Muscle of leg (tissue), 11 donors: ENCODE results near the gene FANCM. TPM values are rescaled to one million over a fixed set of nuclear protein-coding genes. Genes with fewer than 3 reads are reported as not detected.

ENCODE experiments used
- DNase-seq: peaks from one replicate; pipeline ENCODE4 v3.0.0; 2013
- H3K27ac ChIP-seq: one replicate; pipeline ENCODE4 v1.5.1; 2013; ENCODE audit warnings: mild to moderate bottlenecking, low read length, control low read depth
- H3K27me3 ChIP-seq: one replicate; pipeline ENCODE4 v1.6.1; 2013; ENCODE audit warnings: low read length; ENCODE audit not compliant: control insufficient read depth, insufficient read depth
- H3K36me3 ChIP-seq: one replicate; pipeline ENCODE4 v1.6.1; 2013; ENCODE audit warnings: low read length; ENCODE audit not compliant: control insufficient read depth, insufficient read depth
- H3K4me1 ChIP-seq: one replicate; pipeline ENCODE4 v1.6.1; 2013; ENCODE audit warnings: low read length; ENCODE audit not compliant: control insufficient read depth, insufficient read depth
- H3K4me3 ChIP-seq: one replicate; pipeline ENCODE4 v1.5.1; 2013; ENCODE audit warnings: low read length, control low read depth
- H3K9me3 ChIP-seq: replicated peaks from 2 replicates; pipeline ENCODE4 v1.6.1; 2013; ENCODE audit warnings: low read depth, low read length; ENCODE audit not compliant: control insufficient read depth
- WGBS: methylation state at CpG from one replicate; pipeline ENCODE4 v1.1.5; 2013; ENCODE audit warnings: missing lambda C conversion rate; ENCODE audit not compliant: insufficient coverage; 5-methylcytosine and 5-hydroxymethylcytosine counted together
- polyA plus RNA-seq, 8 donors: library from polyadenylated mRNA; unstranded; fragments of 120-200 nt; gene quantifications; one replicate each; pipeline versions ENCODE4 v1.2.1 to v1.2.3, GENCODE V29; 2013; ENCODE audit warnings: inconsistent platforms in 1 of 8, low replicate concordance in 1 of 8; ENCODE audit not compliant: insufficient read length in 8 of 8, insufficient read depth in 1 of 8
- total RNA-seq: library from RNA; stranded (reverse); fragments of 120-200 nt; gene quantifications from one replicate; pipeline ENCODE4 v1.2.4, GENCODE V29; 2013

Gene FANCM
- total and polyA plus RNA-seq, 9 donors: 5.5 to 8.5 (median 7.5) TPM

GRCh38 chr14:45114327-45114726 is 21.4 kb upstream of the FANCM start:
- Histone ChIP-seq H3K27me3 (no peaks in the 10 kb centered on the region), H3K9me3 (no peaks in the 10 kb centered on the region), H3K36me3 (peaks cover 39% of the 10 kb centered on the region), H3K4me3 (no peak overlapping the region), H3K27ac (no peak overlapping the region), H3K4me1 (no peaks in the 10 kb centered on the region)
- WGBS: no CpG with 5 or more reads among the region's 3 CpGs
- no peak for DNase-seq

GRCh38 chr14:45118594-45118993 is 17.1 kb upstream of the FANCM start:
- WGBS: 93% methylated on average over 3 of the region's 6 CpGs

GRCh38 chr14:45120096-45120495 is 15.6 kb upstream of the FANCM start:
- no peak overlapping the region for H3K4me3 ChIP-seq
- H3K9me3 ChIP-seq: no peaks in the 10 kb centered on the region
- DNase-seq: no peak
- H3K27me3 ChIP-seq: no peaks in the 10 kb centered on the region
- H3K27ac ChIP-seq: no peak overlapping the region
- H3K4me1 ChIP-seq: no peaks in the 10 kb centered on the region
- no CpG with 5 or more reads among the region's 1 CpG for WGBS
- H3K36me3 ChIP-seq: peaks cover 40% of the 10 kb centered on the region

More at GRCh38 chr14:45118594-45118993, 17.1 kb upstream of the FANCM start:
- Histone ChIP-seq H3K27me3 (no peaks in the 10 kb centered on the region), H3K9me3 (no peaks in the 10 kb centered on the region), H3K36me3 (peaks cover 32% of the 10 kb centered on the region), H3K4me1 (no peaks in the 10 kb centered on the region), H3K4me3 (no peak overlapping the region), H3K27ac (no peak overlapping the region)
- no peak for DNase-seq

GRCh38 chr14:45123271-45123670 is 12.5 kb upstream of the FANCM start:
- no peak overlapping the region for H3K4me3 ChIP-seq
- H3K9me3 ChIP-seq: no peaks in the 10 kb centered on the region
- H3K4me1 ChIP-seq: no peaks in the 10 kb centered on the region
- no peaks in the 10 kb centered on the region for H3K27me3 ChIP-seq
- H3K36me3 ChIP-seq: peaks cover 41% of the 10 kb centered on the region
- H3K27ac ChIP-seq: no peak overlapping the region
- DNase-seq: no peak
- no CpG with 5 or more reads among the region's 3 CpGs for WGBS

GRCh38 chr14:45125754-45126153 is 10.0 kb upstream of the FANCM start:
- H3K27ac ChIP-seq: no peak overlapping the region
- no peak overlapping the region for H3K4me3 ChIP-seq
- peaks cover 35% of the 10 kb centered on the region for H3K36me3 ChIP-seq
- no peaks in the 10 kb centered on the region for H3K27me3 ChIP-seq
- no peak for DNase-seq
- H3K9me3 ChIP-seq: no peaks in the 10 kb centered on the region
- 100% methylated on average over 2 of the region's 2 CpGs for WGBS
- H3K4me1 ChIP-seq: no peaks in the 10 kb centered on the region

GRCh38 chr14:45128963-45129629 is 6.6 kb upstream of the FANCM start:
- no peaks in the 10 kb centered on the region for H3K27me3 ChIP-seq
- H3K9me3 ChIP-seq: no peaks in the 10 kb centered on the region
- no CpG with 5 or more reads among the region's 1 CpG for WGBS
- peaks cover 22% of the 10 kb centered on the region for H3K36me3 ChIP-seq
- H3K4me3 ChIP-seq: no peak overlapping the region
- peak; percentile 43 for DNase-seq
- H3K4me1 ChIP-seq: no peaks in the 10 kb centered on the region
- H3K27ac ChIP-seq: no peak overlapping the region

GRCh38 chr14:45133683-45134050 is 2.1 kb upstream of the FANCM start:
- no peaks in the 10 kb centered on the region for H3K36me3 ChIP-seq
- H3K9me3 ChIP-seq: no peaks in the 10 kb centered on the region
- peak overlapping the region; percentile 97 for H3K27ac ChIP-seq
- peak overlapping the region; percentile 82 for H3K4me3 ChIP-seq
- DNase-seq: no peak
- no peaks in the 10 kb centered on the region for H3K27me3 ChIP-seq
- 0% methylated on average over 6 of the region's 9 CpGs for WGBS
- H3K4me1 ChIP-seq: peaks cover 3% of the 10 kb centered on the region

- Histone ChIP-seq H3K4me1 (peaks cover 3% of the 10 kb centered on the region), H3K36me3 (no peaks in the 10 kb centered on the region)
- under 1% methylated on average over 37 of the region's 53 CpGs for WGBS
These were observed 1.4 kb upstream of the FANCM start, which contains the start of gene FKBP3 for GRCh38 chr14:45134051-45134958. FKBP3 (minus strand) TSS chr14:45134481; CDS start chr14:45134456, 25 bp downstream.

GRCh38 chr14:45135156-45135555 is 574 bp upstream of the FANCM start:
- peak overlapping the region; percentile 98 for H3K27ac ChIP-seq
- H3K36me3 ChIP-seq: no peaks in the 10 kb centered on the region

More at GRCh38 chr14:45134051-45134958, 1.4 kb upstream of the FANCM start, which contains the start of gene FKBP3:
- no peaks in the 10 kb centered on the region for H3K9me3 ChIP-seq
- H3K27ac ChIP-seq: peak within 1 kb of the TSS; percentile 98
- H3K4me3 ChIP-seq: peak within 1 kb of the TSS; percentile 82
- peak; percentile 100 for DNase-seq
- no peaks in the 10 kb centered on the region for H3K27me3 ChIP-seq

GRCh38 chr14:45136399-45136798 is 669 bp downstream of the FANCM start:
- Histone ChIP-seq H3K9me3 (no peaks in the 10 kb centered on the region), H3K4me3 (peak overlapping the region; percentile 57), H3K27ac (peak overlapping the region; percentile 67), H3K27me3 (no peaks in the 10 kb centered on the region), H3K36me3 (no peaks in the 10 kb centered on the region), H3K4me1 (peaks cover 3% of the 10 kb centered on the region)
- DNase-seq: no peak
- 0% methylated on average over 4 of the region's 7 CpGs for WGBS

More at GRCh38 chr14:45135156-45135555, 574 bp upstream of the FANCM start:
- peak overlapping the region; percentile 57 for H3K4me3 ChIP-seq
- no peaks in the 10 kb centered on the region for H3K27me3 ChIP-seq
- DNase-seq: peak; percentile 76
- no CpG with 5 or more reads among the region's 7 CpGs for WGBS
- H3K4me1 ChIP-seq: peaks cover 3% of the 10 kb centered on the region
- no peaks in the 10 kb centered on the region for H3K9me3 ChIP-seq
